MCF 10A (cell line): ENCODE results near the gene PRRT3. TPM values are rescaled to one million over a fixed set of nuclear protein-coding genes. Genes with fewer than 3 reads are reported as not detected.
A peak's percentile ranks its signal among the peaks of the same experiment; 100 is the strongest.

Source experiments
- BruUV-seq: library from RNA; stranded (reverse); fragments of 400-500 nt; replicated peaks from 2 replicates; lab custom pipeline; 2021; lab: Mats Ljungman, UMichigan
- CTCF ChIA-PET: fragments of 300-600 bp; sonication (Branson Sonifier 250); formaldehyde crosslinking; extraction: SDS; loops from one replicate; lab custom pipeline; 2021; ENCODE audit warnings: antibody characterized with exemption, inconsistent platforms; lab: Yijun Ruan, JAX
- POLR2A ChIA-PET: fragments of 300-600, 350-650 bp; sonication (Branson Sonifier 250); formaldehyde crosslinking; extraction: SDS; loops from one replicate; lab custom pipeline; 2020; ENCODE audit warnings: antibody characterized with exemption, inconsistent platforms; lab: Yijun Ruan, JAX
- DNase-seq: peaks from one replicate; pipeline ENCODE4 v3.0.0-alpha.2; 2018; ENCODE audit not compliant: unreplicated experiment
- H3K27ac Mint-ChIP-seq: one replicate; pipeline ENCODE4 v1.8.0; 2022; ENCODE audit warnings: mild to moderate bottlenecking, low read depth, mixed read lengths; ENCODE audit not compliant: unreplicated experiment
- H3K27me3 Mint-ChIP-seq: one replicate; pipeline ENCODE4 v1.8.0; 2022; ENCODE audit warnings: mixed read lengths; ENCODE audit not compliant: insufficient read depth, unreplicated experiment
- H3K36me3 Mint-ChIP-seq: one replicate; pipeline ENCODE4 v1.8.0; 2022; ENCODE audit warnings: mild to moderate bottlenecking, moderate library complexity, mixed read lengths; ENCODE audit not compliant: insufficient read depth, unreplicated experiment
- H3K4me1 Mint-ChIP-seq: one replicate; pipeline ENCODE4 v1.8.0; 2022; ENCODE audit warnings: mixed read lengths; ENCODE audit not compliant: insufficient read depth, unreplicated experiment
- H3K4me3 Mint-ChIP-seq: one replicate; pipeline ENCODE4 v1.8.0; 2022; ENCODE audit warnings: mild to moderate bottlenecking, moderate library complexity, mixed read lengths; ENCODE audit not compliant: unreplicated experiment
- H3K9me3 Mint-ChIP-seq: one replicate; pipeline ENCODE4 v1.8.0; 2022; ENCODE audit warnings: mixed read lengths; ENCODE audit not compliant: unreplicated experiment
- intact Hi-C: fragments of 100-400 bp; cut with micrococcal nuclease; formaldehyde crosslinking; loops from 2 replicates; pipeline ENCODE4 v1.14.1; 2022
- total RNA-seq: library from RNA; stranded (reverse); gene quantifications from 2 replicates; pipeline ENCODE4 v1.2.3, GENCODE V29; 2022
- TF ChIP-seq, protein P1 (sequence below): fragments of 200-600 bp; IDR thresholded peaks from one replicate; pipeline ENCODE4 v1.8.0; 2022; ENCODE audit warnings: antibody characterized with exemption, mild to moderate bottlenecking; ENCODE audit not compliant: unreplicated experiment

PRRT3 gene
- total RNA-seq, 1 experiment from 2014 or later: 1.3 TPM

DNA sequence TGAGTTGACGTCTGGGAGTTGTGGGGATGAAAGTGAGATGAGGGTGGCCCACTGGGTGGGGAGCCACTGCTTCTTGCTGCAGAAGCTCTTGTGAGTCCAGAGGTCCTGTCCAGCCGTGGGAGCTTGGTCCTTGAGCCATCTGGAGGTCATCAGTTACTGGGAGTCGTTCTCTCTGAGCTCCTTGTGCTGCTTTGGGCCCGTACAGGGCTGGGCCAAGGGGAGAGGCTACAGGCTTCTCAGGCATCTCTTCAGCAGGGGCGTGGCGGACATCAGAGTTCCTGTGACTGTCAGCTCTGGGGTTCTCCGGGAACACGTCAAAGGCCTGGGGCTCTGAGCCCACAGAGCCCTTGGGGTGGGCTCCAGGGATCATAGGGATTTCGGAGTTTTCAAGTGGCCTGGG, 2.6 kb downstream of the PRRT3 start:
- no peak overlapping the region for H3K27ac Mint-ChIP-seq
- ChIA-PET POLR2A (interaction anchor here (1.1 to 1.2 kb wide), 2 partner anchors 12 to 157 kb away, joined by 3 read pairs; partner anchors contain the start of gene ARPC4), CTCF (interaction anchor here (0.5 to 0.9 kb wide), 2 partner anchors 38 to 47 kb away, joined by 3 to 5 read pairs; partner anchors contain the start of gene IL17RE)
- no TSS peak for BruUV-seq
- no peaks in the 10 kb centered on the region for H3K4me1 Mint-ChIP-seq
- no peaks in the 10 kb centered on the region for H3K27me3 Mint-ChIP-seq
- intact Hi-C loops: loop anchor here (5.0 kb wide), 1 partner anchor 78 kb away; the partner anchor contains the start of gene FANCD2
- H3K36me3 Mint-ChIP-seq: peaks cover 5% of the 10 kb centered on the region
- H3K4me3 Mint-ChIP-seq: no peak overlapping the region
- no peaks in the 10 kb centered on the region for H3K9me3 Mint-ChIP-seq
- TF ChIP-seq, protein P1, sequence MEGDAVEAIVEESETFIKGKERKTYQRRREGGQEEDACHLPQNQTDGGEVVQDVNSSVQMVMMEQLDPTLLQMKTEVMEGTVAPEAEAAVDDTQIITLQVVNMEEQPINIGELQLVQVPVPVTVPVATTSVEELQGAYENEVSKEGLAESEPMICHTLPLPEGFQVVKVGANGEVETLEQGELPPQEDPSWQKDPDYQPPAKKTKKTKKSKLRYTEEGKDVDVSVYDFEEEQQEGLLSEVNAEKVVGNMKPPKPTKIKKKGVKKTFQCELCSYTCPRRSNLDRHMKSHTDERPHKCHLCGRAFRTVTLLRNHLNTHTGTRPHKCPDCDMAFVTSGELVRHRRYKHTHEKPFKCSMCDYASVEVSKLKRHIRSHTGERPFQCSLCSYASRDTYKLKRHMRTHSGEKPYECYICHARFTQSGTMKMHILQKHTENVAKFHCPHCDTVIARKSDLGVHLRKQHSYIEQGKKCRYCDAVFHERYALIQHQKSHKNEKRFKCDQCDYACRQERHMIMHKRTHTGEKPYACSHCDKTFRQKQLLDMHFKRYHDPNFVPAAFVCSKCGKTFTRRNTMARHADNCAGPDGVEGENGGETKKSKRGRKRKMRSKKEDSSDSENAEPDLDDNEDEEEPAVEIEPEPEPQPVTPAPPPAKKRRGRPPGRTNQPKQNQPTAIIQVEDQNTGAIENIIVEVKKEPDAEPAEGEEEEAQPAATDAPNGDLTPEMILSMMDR: no peak
- DNase-seq: no peak

DNA sequence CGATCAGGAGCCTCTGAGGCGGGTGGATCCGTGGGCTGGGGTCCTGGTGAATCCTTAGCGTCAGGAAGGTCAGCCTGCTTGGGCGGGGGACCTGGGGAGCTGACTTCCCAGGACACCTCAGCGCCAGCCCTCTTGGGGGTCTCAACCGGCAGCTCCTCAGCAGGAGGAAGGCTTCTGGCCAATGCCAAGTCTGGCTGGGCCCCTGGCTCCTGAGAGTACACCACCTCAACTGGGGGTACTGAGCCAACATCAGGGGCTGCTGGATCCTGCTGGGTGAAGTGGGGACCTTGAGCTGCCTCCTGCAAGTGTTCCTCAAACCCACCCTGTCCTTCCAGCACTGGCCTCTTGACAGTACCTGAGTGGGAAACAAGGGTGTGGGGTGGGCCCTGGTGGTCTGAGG, 3.1 kb downstream of the PRRT3 start:
- no TSS peak for BruUV-seq
- no peak for DNase-seq
- Mint-ChIP-seq H3K27ac (no peak overlapping the region), H3K27me3 (no peaks in the 10 kb centered on the region), H3K36me3 (peaks cover 7% of the 10 kb centered on the region), H3K4me3 (no peak overlapping the region), H3K4me1 (no peaks in the 10 kb centered on the region), H3K9me3 (no peaks in the 10 kb centered on the region)
- ChIA-PET CTCF (interaction anchor here (0.5 to 0.9 kb wide), 4 partner anchors 14 to 149 kb away, joined by 3 to 5 read pairs (median 3); partner anchors contain the start of gene IL17RE), POLR2A (interaction anchor here (1.1 to 1.2 kb wide), 2 partner anchors 11 to 156 kb away, joined by 3 read pairs; partner anchors contain the start of gene ARPC4)
- intact Hi-C loops: loop anchor here (5.0 kb wide), 1 partner anchor 78 kb away; the partner anchor contains the start of gene FANCD2
- TF ChIP-seq, protein P1: no peak

DNA sequence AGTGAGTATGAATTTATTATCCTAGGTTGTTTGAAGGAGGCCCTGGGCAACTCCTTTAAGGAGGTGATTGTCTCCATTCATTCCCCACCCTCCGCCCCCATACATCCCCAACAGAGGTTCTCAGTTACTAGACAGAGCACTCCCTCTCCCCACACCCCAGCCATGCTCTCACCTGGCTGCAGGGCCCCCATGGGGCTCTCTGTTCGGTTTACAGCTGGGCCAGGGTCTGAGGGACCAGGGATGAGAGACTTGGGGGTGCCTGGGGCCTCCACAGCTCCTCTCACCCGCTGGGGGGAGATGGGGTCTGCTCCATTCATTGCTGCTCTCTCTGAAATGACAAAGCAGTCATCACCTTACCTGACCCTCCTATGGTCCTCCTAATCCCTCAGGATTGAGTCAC, 3.6 kb downstream of the PRRT3 start:
- Mint-ChIP-seq H3K27ac (no peak overlapping the region), H3K36me3 (peaks cover 13% of the 10 kb centered on the region), H3K4me3 (peak overlapping the region; percentile 88), H3K9me3 (no peaks in the 10 kb centered on the region), H3K4me1 (no peaks in the 10 kb centered on the region), H3K27me3 (no peaks in the 10 kb centered on the region)
- ChIA-PET CTCF (interaction anchor here (0.6 to 0.7 kb wide), 2 partner anchors 15 to 149 kb away, joined by 3 read pairs; no protein-coding TSS in a partner anchor), POLR2A (interaction anchor here (1.1 to 1.6 kb wide), 3 partner anchors 11 to 156 kb away, joined by 3 to 6 read pairs (median 3); partner anchors contain the start of gene ARPC4)
- intact Hi-C loops: loop anchor here (5.0 kb wide), 1 partner anchor 79 kb away; the partner anchor contains the start of gene FANCD2
- TF ChIP-seq, protein P1: no peak
- DNase-seq: no peak
- no TSS peak for BruUV-seq
